ENCODE data around the gene IAH1. TPM values are rescaled to one million over a fixed set of nuclear protein-coding genes. Genes with fewer than 3 reads are reported as not detected.
A peak's percentile ranks its signal among the peaks of the same experiment; 100 is the strongest.

Gene IAH1
- total and polyA plus RNA-seq, 12 donors = 61.9 to 203 (median 84.5) TPM

GRCh38 chr2:9533663-9534062, 59.3 kb downstream of the IAH1 start:
- H3K27ac ChIP-seq = no peak overlapping the region
- peaks cover 6 to 7% of the 10 kb centered on the region in 2 donors for H3K4me1 ChIP-seq (replicated peaks in 1 of 2)
- peaks cover 0 to 4% of the 10 kb centered on the region in 2 donors for H3K36me3 ChIP-seq (replicated peaks in 1 of 2)
- no peak overlapping the region for H3K4me3 ChIP-seq
- WGBS, 4 donors = 92 to 100% (median 95%) methylated on average over 2 of the region's 2 CpGs
- no peaks in the 10 kb centered on the region for H3K27me3 ChIP-seq
- TF ChIP-seq, protein P1, sequence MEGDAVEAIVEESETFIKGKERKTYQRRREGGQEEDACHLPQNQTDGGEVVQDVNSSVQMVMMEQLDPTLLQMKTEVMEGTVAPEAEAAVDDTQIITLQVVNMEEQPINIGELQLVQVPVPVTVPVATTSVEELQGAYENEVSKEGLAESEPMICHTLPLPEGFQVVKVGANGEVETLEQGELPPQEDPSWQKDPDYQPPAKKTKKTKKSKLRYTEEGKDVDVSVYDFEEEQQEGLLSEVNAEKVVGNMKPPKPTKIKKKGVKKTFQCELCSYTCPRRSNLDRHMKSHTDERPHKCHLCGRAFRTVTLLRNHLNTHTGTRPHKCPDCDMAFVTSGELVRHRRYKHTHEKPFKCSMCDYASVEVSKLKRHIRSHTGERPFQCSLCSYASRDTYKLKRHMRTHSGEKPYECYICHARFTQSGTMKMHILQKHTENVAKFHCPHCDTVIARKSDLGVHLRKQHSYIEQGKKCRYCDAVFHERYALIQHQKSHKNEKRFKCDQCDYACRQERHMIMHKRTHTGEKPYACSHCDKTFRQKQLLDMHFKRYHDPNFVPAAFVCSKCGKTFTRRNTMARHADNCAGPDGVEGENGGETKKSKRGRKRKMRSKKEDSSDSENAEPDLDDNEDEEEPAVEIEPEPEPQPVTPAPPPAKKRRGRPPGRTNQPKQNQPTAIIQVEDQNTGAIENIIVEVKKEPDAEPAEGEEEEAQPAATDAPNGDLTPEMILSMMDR (IDR thresholded peaks at IDR 0.05) = no peak
- TF ChIP-seq POLR2A (IDR thresholded peaks at IDR 0.05) = no peak
- intact Hi-C loops (cut with DNase I) = loop anchor here in 1 of 2 donors (10.0 kb wide), 1 partner anchor 59 kb away; the partner anchor contains the start of gene IAH1
- no peak for DNase-seq
- H3K9me3 ChIP-seq (replicated peaks in 1 of 3) = no peaks in the 10 kb centered on the region

DNA sequence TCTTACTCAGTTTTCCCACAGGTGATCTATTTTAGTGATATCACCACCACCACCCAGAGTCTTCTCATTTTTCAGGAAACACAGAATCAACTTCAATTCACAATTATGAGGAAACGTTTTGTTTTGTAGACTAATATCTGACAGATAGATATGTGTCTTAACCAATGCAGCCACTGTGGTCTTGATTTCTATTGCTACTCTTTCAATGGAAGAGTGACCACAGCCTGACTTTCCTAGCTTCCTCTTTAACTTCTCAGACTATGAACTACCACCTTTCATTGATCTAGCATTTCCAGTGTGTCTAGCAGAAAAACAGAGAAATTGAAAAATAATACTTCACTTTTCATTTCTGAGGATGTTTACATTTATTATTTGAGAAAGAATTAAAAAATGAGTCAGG, 60.8 kb downstream of the IAH1 start:
- peaks cover 0 to 4% of the 10 kb centered on the region in 2 donors for H3K36me3 ChIP-seq (replicated peaks in 1 of 2)
- intact Hi-C loops (cut with DNase I) = loop anchor here in 1 of 2 donors (10.0 kb wide), 1 partner anchor 60 kb away; the partner anchor contains the start of gene IAH1
- no peak overlapping the region for H3K27ac ChIP-seq
- H3K9me3 ChIP-seq (replicated peaks in 1 of 3) = no peaks in the 10 kb centered on the region
- no peak overlapping the region for H3K4me3 ChIP-seq
- no peaks in the 10 kb centered on the region for H3K27me3 ChIP-seq
- DNase-seq = no peak
- 29 to 55% (median 41%) methylated on average over 1 of the region's 1 CpG for WGBS, 4 donors
- TF ChIP-seq POLR2A (IDR thresholded peaks at IDR 0.05) = no peak
- TF ChIP-seq, protein P1 (IDR thresholded peaks at IDR 0.05) = no peak
- peaks cover 14 to 22% of the 10 kb centered on the region in 2 donors for H3K4me1 ChIP-seq (replicated peaks in 1 of 2)

DNA sequence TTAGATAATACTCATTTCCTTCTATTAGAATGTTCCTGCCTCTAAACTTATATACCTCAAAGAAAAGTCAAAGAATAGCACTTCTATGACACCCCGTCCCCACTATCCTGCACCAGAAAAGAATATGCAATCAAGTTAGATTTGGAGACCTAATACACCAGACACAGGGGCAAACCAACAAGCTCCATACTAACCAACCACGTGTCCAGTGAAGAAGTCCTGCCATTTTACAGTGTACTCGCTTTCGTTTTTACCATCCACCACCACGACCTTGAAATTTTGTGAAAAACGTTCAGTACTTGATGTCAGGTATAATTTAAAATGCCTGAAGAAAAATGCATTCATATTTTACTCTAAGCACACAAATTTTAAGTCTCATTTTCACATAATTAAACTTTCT, 62.2 kb downstream of the IAH1 start:
- Histone ChIP-seq H3K9me3 (replicated peaks in 1 of 3) (no peaks in the 10 kb centered on the region), H3K4me1 (replicated peaks in 1 of 2) (peaks cover 14 to 29% of the 10 kb centered on the region in 2 donors), H3K36me3 (replicated peaks in 1 of 2) (peaks cover 0 to 4% of the 10 kb centered on the region in 2 donors), H3K27ac (no peak overlapping the region), H3K27me3 (no peaks in the 10 kb centered on the region), H3K4me3 (no peak overlapping the region)
- DNase-seq = no peak
- no peak for TF ChIP-seq POLR2A (IDR thresholded peaks at IDR 0.05)
- TF ChIP-seq, protein P1 (IDR thresholded peaks at IDR 0.05) = no peak
- intact Hi-C loops (cut with DNase I) = loop anchor here in 1 of 2 donors (10.0 kb wide), 1 partner anchor 62 kb away; the partner anchor contains the start of gene IAH1
- 71 to 85% (median 75%) methylated on average over 6 of the region's 6 CpGs for WGBS, 4 donors

DNA sequence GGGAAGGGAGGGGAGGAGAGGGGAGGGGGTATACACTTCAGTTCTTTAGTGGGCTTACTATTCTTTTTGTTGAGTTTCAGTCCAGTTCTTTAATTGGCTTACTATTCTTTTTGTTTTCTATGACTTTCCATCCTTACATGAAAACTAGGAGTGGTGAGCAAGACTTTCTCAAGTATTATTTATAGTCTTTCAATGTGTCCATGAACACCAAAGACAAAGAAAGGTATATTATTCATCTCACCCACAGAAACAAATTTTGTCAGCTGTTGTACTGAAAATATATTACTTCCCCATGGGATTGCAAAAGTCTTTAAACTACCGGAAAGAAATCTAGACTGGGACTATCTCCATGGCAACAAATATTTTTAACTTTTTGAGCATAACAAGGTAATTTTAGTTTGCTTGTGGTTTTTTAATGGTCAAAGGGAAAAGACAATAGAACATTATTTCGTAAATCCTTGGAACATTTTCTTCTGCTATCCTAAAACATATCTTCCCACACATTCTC, 63.7 kb downstream of the IAH1 start:
- DNase-seq = no peak
- peaks cover 14 to 32% of the 10 kb centered on the region in 2 donors for H3K4me1 ChIP-seq (replicated peaks in 1 of 2)
- 11 to 14% (median 13%) methylated on average over 2 of the region's 2 CpGs for WGBS, 4 donors
- peaks cover 0 to 4% of the 10 kb centered on the region in 2 donors for H3K36me3 ChIP-seq (replicated peaks in 1 of 2)
- H3K9me3 ChIP-seq (replicated peaks in 1 of 3) = no peaks in the 10 kb centered on the region
- intact Hi-C loops (cut with DNase I) = loop anchor here in 1 of 2 donors (2.0 to 10.0 kb wide), 2 partner anchors 17 to 63 kb away; partner anchors contain the start of genes ADAM17 and IAH1
- peak overlapping the region in 1 of 4 donors; percentile 20 for H3K4me3 ChIP-seq
- H3K27me3 ChIP-seq = no peaks in the 10 kb centered on the region
- no peak for TF ChIP-seq POLR2A (IDR thresholded peaks at IDR 0.05)
- TF ChIP-seq, protein P1 (IDR thresholded peaks at IDR 0.05) = no peak
- H3K27ac ChIP-seq = peak overlapping the region; percentile 19 to 87 (median 70)

Other genes starting within 250 kb of the IAH1 start
- gene ITGB1BP1, start 51.0 kb upstream of the IAH1 start, total RNA-seq = 100 to 1,000 TPM in 2 of 9 donors, 10 to 100 TPM in 7; 35.7 to 103 (median 59.8) TPM
- 100 to 1,000 TPM in 2 of 3 donors, 10 to 100 TPM in 1; 87.7 to 109 (median 108) TPM for gene ITGB1BP1, start 51.0 kb upstream of the IAH1 start, polyA plus RNA-seq
- gene CPSF3, start 50.9 kb upstream of the IAH1 start, total RNA-seq = 10 to 100 TPM; 22.3 to 58.3 (median 33.6) TPM
- 10 to 100 TPM; 20.9 to 37.8 (median 22.8) TPM for gene CPSF3, start 50.9 kb upstream of the IAH1 start, polyA plus RNA-seq
- gene ADAM17, start 81.3 kb downstream of the IAH1 start, total RNA-seq = 10 to 100 TPM; 14.5 to 39.4 (median 23.6) TPM
- 10 to 100 TPM; 10.6 to 15.0 (median 12.3) TPM for gene ADAM17, start 81.3 kb downstream of the IAH1 start, polyA plus RNA-seq
- 100 to 1,000 TPM; 157 to 296 (median 250) TPM for gene YWHAQ, start 156.4 kb downstream of the IAH1 start, total RNA-seq
- 100 to 1,000 TPM in 1 of 3 donors, 10 to 100 TPM in 2; 74.1 to 477 (median 87.7) TPM for gene YWHAQ, start 156.4 kb downstream of the IAH1 start, polyA plus RNA-seq